Measurements from ENCODE around the gene EVI5L. TPM values are rescaled to one million over a fixed set of nuclear protein-coding genes. Genes with fewer than 3 reads are reported as not detected.

The EVI5L gene
- total and polyA plus RNA-seq, 3 experiments from 2014 or later, result 2.9 to 7.4 (median 6.7) TPM

GRCh38 chr19:7874897-7875273, 44.9 kb downstream of the EVI5L start:
- Mint-ChIP-seq H3K4me1 (peaks cover 19 to 35% (median 20%) of the 10 kb centered on the region in 3 donors), H3K36me3 (no peaks in the 10 kb centered on the region), H3K27me3 (peaks cover 19 to 29% of the 10 kb centered on the region in 2 donors), H3K9me3 (peaks cover 0 to 2% (median 0%) of the 10 kb centered on the region in 5 donors), H3K27ac (no peak overlapping the region), H3K4me3 (peak overlapping the region in 4 of 7 donors; percentile 26 to 52 (median 34))
- peaks cover 24% of the 10 kb centered on the region for H3K27me3 ChIP-seq (ENCODE audit: insufficient read depth, low read length, poor library complexity, severe bottlenecking)
- POLR2A ChIA-PET, result no interaction called here
- no peak for DNase-seq
- no peaks in the 10 kb centered on the region for H3K36me3 ChIP-seq (ENCODE audit: insufficient read depth, low read length)
- peak overlapping the region; percentile 26 for H3K4me3 ChIP-seq (ENCODE audit: low read length)
- peaks cover 22% of the 10 kb centered on the region for H3K4me1 ChIP-seq (ENCODE audit: insufficient read depth, low read length)
- no peak overlapping the region for H3K27ac ChIP-seq (ENCODE audit: low read depth, low read length)
- CTCF ChIA-PET, result interaction anchor here (0.7 to 1.0 kb wide), 2 partner anchors 12 to 21 kb away, joined by 3 read pairs; no protein-coding TSS in a partner anchor
- no peaks in the 10 kb centered on the region for H3K9me3 ChIP-seq (ENCODE audit: low read length)

DNA sequence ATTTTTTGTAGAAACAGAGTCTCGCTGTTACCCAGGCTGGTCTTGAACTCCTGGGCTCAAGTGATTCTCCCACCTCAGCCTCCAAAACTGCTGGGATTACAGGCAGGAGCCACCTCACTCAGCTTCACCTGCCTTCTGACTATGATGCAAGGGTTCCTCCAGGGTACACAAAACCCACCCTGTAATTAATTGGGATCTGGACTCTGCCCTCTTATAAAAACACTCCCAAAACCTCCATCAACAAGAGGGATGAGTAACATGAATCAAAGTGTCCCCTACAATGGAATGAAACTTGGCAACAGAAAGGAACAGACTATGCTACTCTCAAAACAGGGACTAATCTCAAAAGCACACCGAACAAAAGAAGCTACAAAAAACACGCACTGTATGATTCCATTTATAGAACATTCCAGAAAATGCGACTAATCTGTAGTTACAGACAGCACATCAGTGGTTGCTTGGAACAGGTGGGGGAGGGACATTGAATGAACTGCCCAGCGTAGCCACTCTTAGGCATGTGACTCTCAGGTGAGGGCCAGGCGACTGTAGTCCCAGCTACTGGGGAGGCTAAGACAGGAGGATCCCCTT, 47.3 kb downstream of the EVI5L start:
- Mint-ChIP-seq H3K4me1 (peaks cover 4 to 15% (median 6%) of the 10 kb centered on the region in 3 donors), H3K36me3 (no peaks in the 10 kb centered on the region), H3K27ac (no peak overlapping the region), H3K9me3 (peaks cover 0 to 3% (median 0%) of the 10 kb centered on the region in 5 donors), H3K4me3 (no peak overlapping the region), H3K27me3 (peaks cover 9 to 14% of the 10 kb centered on the region in 2 donors)
- POLR2A ChIA-PET, result no interaction called here
- Histone ChIP-seq H3K36me3 (ENCODE audit: insufficient read depth, low read length) (no peaks in the 10 kb centered on the region), H3K27me3 (ENCODE audit: insufficient read depth, low read length, poor library complexity, severe bottlenecking) (peaks cover 16% of the 10 kb centered on the region), H3K4me3 (ENCODE audit: low read length) (no peak overlapping the region), H3K27ac (ENCODE audit: low read depth, low read length) (no peak overlapping the region), H3K9me3 (ENCODE audit: low read length) (no peaks in the 10 kb centered on the region), H3K4me1 (ENCODE audit: insufficient read depth, low read length) (peaks cover 10% of the 10 kb centered on the region)
- no peak for DNase-seq
- CTCF ChIA-PET, result no interaction called here

DNA sequence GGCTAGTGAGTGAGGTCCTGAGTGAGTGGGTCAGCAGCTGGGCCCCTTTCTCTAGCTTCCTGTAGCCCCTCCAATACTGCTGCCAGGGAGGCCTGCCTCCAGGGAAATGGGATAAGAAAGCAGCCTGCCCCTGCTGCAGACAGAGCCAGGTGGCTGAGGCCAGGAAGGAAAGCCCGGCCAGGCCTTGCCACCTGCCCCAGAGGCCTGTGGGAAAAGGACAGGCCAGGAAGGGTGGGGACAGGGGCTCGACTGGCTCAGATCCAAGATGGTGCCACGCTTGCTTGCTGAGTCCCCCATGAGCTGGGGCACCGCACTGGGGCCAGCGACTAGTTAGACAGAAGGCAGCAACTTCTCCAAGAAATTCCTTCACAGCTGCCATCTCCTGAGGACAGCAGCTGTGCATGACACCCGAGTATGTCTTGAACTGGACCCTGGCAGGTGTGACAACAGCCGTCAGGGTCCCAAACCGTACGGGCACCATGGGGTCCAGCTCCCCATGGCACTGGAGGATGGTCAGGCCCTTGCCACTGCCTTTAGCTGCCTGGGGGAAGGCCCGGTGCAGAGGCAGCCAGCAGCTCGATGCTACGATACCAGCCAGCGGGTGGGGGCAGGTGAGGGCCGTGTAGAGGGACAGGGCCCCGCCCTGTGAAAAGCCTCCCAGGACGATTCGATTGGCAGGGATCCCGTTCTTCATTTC, 49.2 kb downstream of the EVI5L start:
- Histone ChIP-seq H3K4me1 (ENCODE audit: insufficient read depth, low read length) (peaks cover 6% of the 10 kb centered on the region), H3K9me3 (ENCODE audit: low read length) (no peaks in the 10 kb centered on the region), H3K36me3 (ENCODE audit: insufficient read depth, low read length) (no peaks in the 10 kb centered on the region), H3K27me3 (ENCODE audit: insufficient read depth, low read length, poor library complexity, severe bottlenecking) (peaks cover 5% of the 10 kb centered on the region), H3K4me3 (ENCODE audit: low read length) (no peak overlapping the region), H3K27ac (ENCODE audit: low read depth, low read length) (no peak overlapping the region)
- H3K4me3 Mint-ChIP-seq, result no peak overlapping the region
- H3K9me3 Mint-ChIP-seq, result peaks cover 0 to 3% (median 0%) of the 10 kb centered on the region in 5 donors
- no peak for DNase-seq
- no peaks in the 10 kb centered on the region for H3K36me3 Mint-ChIP-seq
- POLR2A ChIA-PET, result no interaction called here
- peaks cover 2 to 7% (median 6%) of the 10 kb centered on the region in 3 donors for H3K4me1 Mint-ChIP-seq
- H3K27me3 Mint-ChIP-seq, result peaks cover 7 to 8% of the 10 kb centered on the region in 2 donors
- H3K27ac Mint-ChIP-seq, result no peak overlapping the region
- CTCF ChIA-PET, result interaction anchor here (3.2 kb wide), 1 partner anchor 10 kb away, joined by 13 read pairs; no protein-coding TSS in a partner anchor

DNA sequence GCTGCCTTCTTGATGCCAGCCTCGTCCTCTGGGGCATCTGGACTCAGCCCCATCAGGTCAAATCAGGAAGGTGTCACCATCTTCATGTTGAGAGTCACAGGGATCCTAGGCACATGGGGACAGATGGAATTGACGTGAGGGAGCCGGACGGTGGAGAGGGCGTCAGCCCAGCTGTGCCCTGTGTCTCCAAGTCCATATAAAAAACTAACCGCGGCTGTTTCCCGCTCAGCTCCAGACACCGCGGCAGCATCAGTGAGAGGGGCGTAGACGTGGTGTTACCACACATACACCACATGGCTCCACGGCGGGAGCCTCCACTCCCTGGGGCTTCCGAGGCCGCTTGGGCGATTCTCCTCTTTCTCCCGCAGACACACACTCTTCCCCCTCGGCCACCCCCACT, 49.8 kb downstream of the EVI5L start:
- Histone ChIP-seq H3K36me3 (ENCODE audit: insufficient read depth, low read length) (no peaks in the 10 kb centered on the region), H3K4me1 (ENCODE audit: insufficient read depth, low read length) (peaks cover 2% of the 10 kb centered on the region), H3K9me3 (ENCODE audit: low read length) (no peaks in the 10 kb centered on the region), H3K27me3 (ENCODE audit: insufficient read depth, low read length, poor library complexity, severe bottlenecking) (peaks cover under 1% of the 10 kb centered on the region), H3K4me3 (ENCODE audit: low read length) (no peak overlapping the region), H3K27ac (ENCODE audit: low read depth, low read length) (no peak overlapping the region)
- ChIA-PET CTCF (interaction anchor here (3.2 kb wide), 1 partner anchor 11 kb away, joined by 13 read pairs; no protein-coding TSS in a partner anchor), POLR2A (no interaction called here)
- H3K36me3 Mint-ChIP-seq, result no peaks in the 10 kb centered on the region
- DNase-seq, result no peak
- H3K27ac Mint-ChIP-seq, result no peak overlapping the region
- peaks cover 0 to 3% (median 3%) of the 10 kb centered on the region in 3 donors for H3K4me1 Mint-ChIP-seq
- H3K27me3 Mint-ChIP-seq, result peaks cover 4 to 6% of the 10 kb centered on the region in 2 donors
- peaks cover 0 to 3% (median 0%) of the 10 kb centered on the region in 5 donors for H3K9me3 Mint-ChIP-seq
- no peak overlapping the region for H3K4me3 Mint-ChIP-seq

DNA sequence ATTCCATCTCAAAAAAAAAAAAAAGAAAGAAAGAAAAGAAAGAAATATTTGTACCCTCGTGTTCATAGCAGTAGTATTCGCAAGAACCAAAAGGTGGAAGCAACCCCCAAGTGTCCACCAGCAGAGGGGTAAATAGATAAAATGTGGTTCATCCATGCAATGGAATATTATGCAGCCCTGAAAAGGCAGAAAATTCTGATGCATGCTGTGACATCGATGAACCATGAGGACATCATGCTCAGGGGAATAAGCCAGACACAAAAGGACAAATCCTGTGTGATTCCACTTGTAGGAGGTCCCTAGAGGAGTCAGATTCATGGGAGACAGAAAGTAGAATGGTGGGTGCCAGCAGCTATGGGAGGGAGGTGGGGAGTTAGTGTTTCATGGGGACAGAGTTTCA, 51.9 kb downstream of the EVI5L start:
- no peak for DNase-seq
- Histone ChIP-seq H3K9me3 (ENCODE audit: low read length) (no peaks in the 10 kb centered on the region), H3K27me3 (ENCODE audit: insufficient read depth, low read length, poor library complexity, severe bottlenecking) (no peaks in the 10 kb centered on the region), H3K4me3 (ENCODE audit: low read length) (no peak overlapping the region), H3K27ac (ENCODE audit: low read depth, low read length) (no peak overlapping the region), H3K36me3 (ENCODE audit: insufficient read depth, low read length) (no peaks in the 10 kb centered on the region), H3K4me1 (ENCODE audit: insufficient read depth, low read length) (no peaks in the 10 kb centered on the region)
- Mint-ChIP-seq H3K4me3 (no peak overlapping the region), H3K36me3 (no peaks in the 10 kb centered on the region), H3K9me3 (peaks cover 0 to 3% (median 0%) of the 10 kb centered on the region in 5 donors), H3K27ac (no peak overlapping the region), H3K4me1 (no peaks in the 10 kb centered on the region), H3K27me3 (peaks cover 0 to 3% of the 10 kb centered on the region in 2 donors)
- CTCF ChIA-PET, result interaction anchor here (1.0 to 3.2 kb wide), 2 partner anchors 13 to 22 kb away, joined by 4 to 13 read pairs; partner anchors contain the start of gene MAP2K7
- POLR2A ChIA-PET, result no interaction called here

DNA sequence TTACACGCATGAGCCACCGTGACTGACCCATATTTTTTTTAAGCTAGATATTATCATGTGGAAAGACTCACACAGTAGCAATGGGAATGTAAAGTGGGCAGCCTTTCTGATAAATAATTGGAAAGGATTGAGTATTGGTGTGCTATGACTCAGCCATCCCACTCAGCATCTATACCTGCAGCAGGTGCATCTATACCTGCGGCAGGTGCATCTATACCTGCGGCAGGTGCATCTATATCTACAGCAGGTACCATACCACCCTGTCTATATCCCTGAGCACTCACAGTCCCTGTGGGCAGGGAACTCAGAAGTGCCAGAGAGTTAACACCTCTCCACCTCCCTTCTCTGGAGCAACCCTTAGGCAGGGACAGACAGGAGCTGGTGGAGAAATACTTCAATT, 53.1 kb downstream of the EVI5L start:
- H3K36me3 Mint-ChIP-seq, result no peaks in the 10 kb centered on the region
- peaks cover 7% of the 10 kb centered on the region in 2 donors for H3K27me3 Mint-ChIP-seq
- no peak overlapping the region for H3K4me3 ChIP-seq (ENCODE audit: low read length)
- no peak overlapping the region for H3K27ac Mint-ChIP-seq
- no peaks in the 10 kb centered on the region for H3K4me1 ChIP-seq (ENCODE audit: insufficient read depth, low read length)
- H3K4me1 Mint-ChIP-seq, result no peaks in the 10 kb centered on the region
- H3K9me3 ChIP-seq (ENCODE audit: low read length), result no peaks in the 10 kb centered on the region
- H3K4me3 Mint-ChIP-seq, result no peak overlapping the region
- no peaks in the 10 kb centered on the region for H3K27me3 ChIP-seq (ENCODE audit: insufficient read depth, low read length, poor library complexity, severe bottlenecking)
- no peak overlapping the region for H3K27ac ChIP-seq (ENCODE audit: low read depth, low read length)
- POLR2A ChIA-PET, result interaction anchor here (0.7 kb wide), 1 partner anchor 1325 kb away, joined by 10 read pairs; no protein-coding TSS in a partner anchor
- no peak for DNase-seq
- no peaks in the 10 kb centered on the region for H3K36me3 ChIP-seq (ENCODE audit: insufficient read depth, low read length)
- peaks cover 0 to 3% (median 0%) of the 10 kb centered on the region in 5 donors for H3K9me3 Mint-ChIP-seq
- CTCF ChIA-PET, result interaction anchor here (0.9 to 1.3 kb wide), 2 partner anchors 8 to 14 kb away, joined by 3 to 4 read pairs; no protein-coding TSS in a partner anchor

DNA sequence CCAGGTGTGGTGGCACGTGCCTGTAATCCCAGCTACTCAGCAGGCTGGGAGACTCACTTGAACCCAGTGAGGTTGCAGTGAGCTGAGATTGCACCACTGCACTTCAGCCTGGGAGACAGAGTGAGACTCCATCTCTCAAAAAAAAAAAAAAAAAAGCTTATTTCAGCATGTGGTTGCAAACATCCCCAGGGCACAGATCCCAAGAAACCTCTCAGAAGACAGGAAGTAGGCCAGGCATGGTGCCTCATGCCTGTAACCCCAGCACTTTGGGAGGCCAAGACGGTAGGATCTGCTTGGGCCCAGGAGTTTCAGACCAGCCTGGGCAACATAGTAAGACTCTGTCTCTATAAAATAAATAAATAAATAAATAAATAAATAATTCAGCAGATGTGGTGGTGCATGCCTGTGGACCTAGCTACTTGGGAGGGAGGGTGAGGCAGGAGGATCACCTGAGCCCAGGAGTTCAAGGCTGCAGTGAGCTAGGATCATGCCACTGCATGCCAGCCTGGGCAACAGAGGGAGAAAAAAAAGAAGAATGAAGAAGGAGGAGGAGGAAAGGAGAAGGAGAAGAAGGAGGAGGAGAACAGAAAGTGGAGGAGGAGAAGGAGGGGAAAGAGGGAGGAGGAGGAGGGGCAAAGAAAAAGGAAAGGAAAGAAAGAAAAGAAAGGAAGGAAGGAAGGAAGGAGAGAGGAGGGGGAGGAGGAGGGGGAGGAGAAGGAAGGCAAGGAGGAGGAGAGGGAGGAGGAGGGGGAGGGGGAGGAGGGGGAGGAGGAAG, 54.0 kb downstream of the EVI5L start:
- Histone ChIP-seq H3K4me3 (ENCODE audit: low read length) (no peak overlapping the region), H3K4me1 (ENCODE audit: insufficient read depth, low read length) (no peaks in the 10 kb centered on the region), H3K27ac (ENCODE audit: low read depth, low read length) (no peak overlapping the region), H3K9me3 (ENCODE audit: low read length) (no peaks in the 10 kb centered on the region), H3K27me3 (ENCODE audit: insufficient read depth, low read length, poor library complexity, severe bottlenecking) (no peaks in the 10 kb centered on the region), H3K36me3 (ENCODE audit: insufficient read depth, low read length) (no peaks in the 10 kb centered on the region)
- Mint-ChIP-seq H3K4me1 (no peaks in the 10 kb centered on the region), H3K27ac (no peak overlapping the region), H3K36me3 (no peaks in the 10 kb centered on the region), H3K4me3 (no peak overlapping the region), H3K27me3 (peaks cover 10 to 11% of the 10 kb centered on the region in 2 donors), H3K9me3 (peaks cover 0 to 3% (median 0%) of the 10 kb centered on the region in 5 donors)
- POLR2A ChIA-PET, result no interaction called here
- DNase-seq, result no peak
- CTCF ChIA-PET, result interaction anchor here (1.3 kb wide), 1 partner anchor 14 kb away, joined by 4 read pairs; no protein-coding TSS in a partner anchor

Measured in CD8-positive, alpha-beta memory T cell (primary cell).